Esophagus squamous epithelium (tissue), 5 donors: Measurements from ENCODE around the gene RPH3AL. TPM values are rescaled to one million over a fixed set of nuclear protein-coding genes. Genes with fewer than 3 reads are reported as not detected.

Experiments
- DNase-seq: peaks from one replicate; lab custom pipeline; 2025; lab: John Stamatoyannopoulos, UW
- H3K27ac ChIP-seq, 4 donors: fragments of 200-600 bp; sonication (generic); one replicate each; pipeline ENCODE4 v1.5.1; 2016 to 2019; ENCODE audit warnings: mild to moderate bottlenecking in 1 of 4
- H3K27me3 ChIP-seq, 4 donors: fragments of 200-600 bp; sonication (generic); 1 replicate in 3 of 4; 2 replicates in 1 of 4; pipeline versions ENCODE4 v1.5.1 to v1.6.0; 2017 to 2021; ENCODE audit warnings: antibody characterized with exemption in 1 of 4
- H3K36me3 ChIP-seq, 3 donors: fragments of 200-600 bp; sonication (generic); one replicate each; pipeline ENCODE4 v1.5.1; 2016 to 2019
- H3K4me1 ChIP-seq, 3 donors: fragments of 200-600 bp; sonication (generic); one replicate each; pipeline ENCODE4 v1.5.1; 2017 to 2019
- H3K4me3 ChIP-seq, 4 donors: fragments of 200-600 bp; sonication (generic); 1 replicate in 3 of 4; 2 replicates in 1 of 4; pipeline ENCODE4 v1.5.1; 2016 to 2019; ENCODE audit warnings: mild to moderate bottlenecking in 2 of 4, moderate library complexity in 1 of 4
- H3K9me3 ChIP-seq, 3 donors: fragments of 200-600 bp; sonication (generic); one replicate each; pipeline ENCODE4 v1.5.1; 2016 to 2019
- CTCF ChIP-seq, 6 experiments: fragments of 450-650 bp in 4 of 6; fragments of 200-600 bp in 2 of 6; sonication (generic) in 2 of 6; IDR thresholded peaks; one replicate each; pipeline ENCODE4 v1.5.1; 2016 to 2019; ENCODE audit warnings: antibody characterized with exemption in 6 of 6, mild to moderate bottlenecking in 4 of 6, moderate library complexity in 4 of 6
- POLR2A ChIP-seq, 4 donors: fragments of 450-650 bp; IDR thresholded peaks; one replicate each; pipeline ENCODE4 v1.6.1; 2017; ENCODE audit warnings: antibody characterized with exemption in 4 of 4, mild to moderate bottlenecking in 4 of 4, moderate library complexity in 3 of 4
- whole genome bisulfite sequencing, 2 donors: methylation state at CpG; one replicate each; pipeline ENCODE4 v1.1.5; 2018; 5-methylcytosine and 5-hydroxymethylcytosine counted together
- intact Hi-C: fragments of 100-400 bp; cut with DNase I; formaldehyde crosslinking; loops from one replicate; pipeline ENCODE4 v1.15.0; 2022
- total RNA-seq, 4 donors: library from RNA; depleted of rRNA; stranded (reverse); fragments of >200 nt; gene quantifications; one replicate each; pipeline ENCODE4 v1.1.0, GENCODE V29; 2016
- donor health status: DM: yes; HTN: yes; CAD: no.

RPH3AL gene
- total RNA-seq, 4 donors from 2014 or later: 5.2 to 18.3 (median 7.5) TPM

- no peaks in the 10 kb centered on the region for H3K27me3 ChIP-seq
- intact Hi-C loops: no loop called here
- no peak for TF ChIP-seq POLR2A (IDR thresholded peaks at IDR 0.05)
- TF ChIP-seq CTCF (IDR thresholded peaks at IDR 0.05): no peak
- DNase-seq: no peak
- peak overlapping the region in 2 of 4 donors; percentile 46 to 54 for H3K27ac ChIP-seq
- no peak overlapping the region for H3K4me3 ChIP-seq
- no peaks in the 10 kb centered on the region for H3K9me3 ChIP-seq
- 80 to 82% methylated on average over 18 to 20 of the region's 22 CpGs for WGBS, 2 donors
- peaks cover 0 to 21% (median 0%) of the 10 kb centered on the region in 3 donors for H3K36me3 ChIP-seq
- peaks cover 0 to 5% (median 0%) of the 10 kb centered on the region in 3 donors for H3K4me1 ChIP-seq
These were observed 93.1 kb downstream of the RPH3AL start for GRCh38 chr17:259341-259976.

- Histone ChIP-seq H3K27me3 (no peaks in the 10 kb centered on the region), H3K4me3 (no peak overlapping the region), H3K9me3 (no peaks in the 10 kb centered on the region), H3K27ac (peak overlapping the region in 2 of 4 donors; percentile 15 to 34), H3K36me3 (peaks cover 0 to 15% (median 0%) of the 10 kb centered on the region in 3 donors), H3K4me1 (peaks cover 0 to 5% (median 0%) of the 10 kb centered on the region in 3 donors)
- 89 to 96% methylated on average over 6 to 8 of the region's 12 CpGs for WGBS, 2 donors
- DNase-seq: no peak
- TF ChIP-seq POLR2A (IDR thresholded peaks at IDR 0.05) (no peak), CTCF (IDR thresholded peaks at IDR 0.05) (no peak)
- intact Hi-C loops: no loop called here
These were observed 93.7 kb downstream of the RPH3AL start for GRCh38 chr17:258906-259305.

- Histone ChIP-seq H3K36me3 (peaks cover 0 to 8% (median 0%) of the 10 kb centered on the region in 3 donors), H3K27ac (peak overlapping the region in 2 of 4 donors; percentile 61 to 69), H3K27me3 (no peaks in the 10 kb centered on the region), H3K4me1 (peaks cover 0 to 5% (median 0%) of the 10 kb centered on the region in 3 donors), H3K9me3 (no peaks in the 10 kb centered on the region), H3K4me3 (no peak overlapping the region)
- 47 to 51% methylated on average over 17 to 23 of the region's 23 CpGs for WGBS, 2 donors
- TF ChIP-seq CTCF (IDR thresholded peaks at IDR 0.05): no peak
- TF ChIP-seq POLR2A (IDR thresholded peaks at IDR 0.05): no peak
- intact Hi-C loops: no loop called here
- DNase-seq: no peak
These were observed 94.4 kb downstream of the RPH3AL start for GRCh38 chr17:258045-258734.

- no peak for TF ChIP-seq CTCF (IDR thresholded peaks at IDR 0.05)
- no peak for TF ChIP-seq POLR2A (IDR thresholded peaks at IDR 0.05)
- no peak for DNase-seq
- intact Hi-C loops: no loop called here
- no peaks in the 10 kb centered on the region for H3K27me3 ChIP-seq
- H3K36me3 ChIP-seq: no peaks in the 10 kb centered on the region
- no peak overlapping the region for H3K4me3 ChIP-seq
- WGBS, 2 donors: 83 to 89% methylated on average over 15 to 16 of the region's 29 CpGs
- no peak overlapping the region for H3K27ac ChIP-seq
- H3K9me3 ChIP-seq: no peaks in the 10 kb centered on the region
- H3K4me1 ChIP-seq: no peaks in the 10 kb centered on the region
These were observed 99.3 kb downstream of the RPH3AL start for GRCh38 chr17:253091-253846.
